Measurements from ENCODE around the gene ADAMTSL4. TPM values are rescaled to one million over a fixed set of nuclear protein-coding genes. Genes with fewer than 3 reads are reported as not detected.

The ADAMTSL4 gene
- total RNA-seq, 8 experiments from 2014 or later: 0.75 to 45.8 (median 4.9) TPM

GRCh38 chr1:150537732-150538684, 11.2 kb upstream of the ADAMTSL4 start:
- 40 to 78% (median 58%) methylated on average over 1 to 12 of the region's 17 CpGs; no CpG with 5 or more reads in 2 of the 10 experiments for WGBS, 10 experiments
- in situ Hi-C loops (cut with MboI; ENCODE audit: low pct_unique_long_range_greater_than_20kb in 2 of 9, low sequenced_read_pairs in 9 of 9, unreplicated experiment in 9 of 9): no loop called here
- peak in 5 of 8 experiments; percentile 15 to 98 (median 65) for ATAC-seq (replicated peaks in 6 of 8)

GRCh38 chr1:150543500-150544143, 5.6 kb upstream of the ADAMTSL4 start:
- H3K4me3 ChIP-seq: no peak overlapping the region
- ATAC-seq (replicated peaks in 6 of 8): peak in 4 of 8 experiments; percentile 8 to 70 (median 36)
- H3K27ac ChIP-seq: no peak overlapping the region
- WGBS, 10 experiments: 20 to 87% (median 45%) methylated on average over 1 to 13 of the region's 13 CpGs
- peaks cover 0 to 7% of the 10 kb centered on the region in 2 donors for H3K4me1 ChIP-seq (replicated peaks in 1 of 2)
- in situ Hi-C loops (cut with MboI; ENCODE audit: low pct_unique_long_range_greater_than_20kb in 2 of 9, low sequenced_read_pairs in 9 of 9, unreplicated experiment in 9 of 9): no loop called here

More at GRCh38 chr1:150537732-150538684, 11.2 kb upstream of the ADAMTSL4 start:
- Histone ChIP-seq H3K27ac (no peak overlapping the region), H3K4me1 (replicated peaks in 1 of 2) (no peaks in the 10 kb centered on the region), H3K4me3 (no peak overlapping the region)

GRCh38 chr1:150544204-150544603, 5.0 kb upstream of the ADAMTSL4 start:
- Histone ChIP-seq H3K4me1 (replicated peaks in 1 of 2) (peaks cover 0 to 7% of the 10 kb centered on the region in 2 donors), H3K27ac (no peak overlapping the region), H3K4me3 (no peak overlapping the region)
- ATAC-seq (replicated peaks in 6 of 8): peak in 1 of 8 experiments; percentile 7
- in situ Hi-C loops (cut with MboI; ENCODE audit: low pct_unique_long_range_greater_than_20kb in 2 of 9, low sequenced_read_pairs in 9 of 9, unreplicated experiment in 9 of 9): no loop called here
- 19 to 93% (median 80%) methylated on average over 1 to 3 of the region's 3 CpGs; no CpG with 5 or more reads in 1 of the 10 experiments for WGBS, 10 experiments

GRCh38 chr1:150545486-150546032, 3.6 kb upstream of the ADAMTSL4 start:
- in situ Hi-C loops (cut with MboI; ENCODE audit: low pct_unique_long_range_greater_than_20kb in 2 of 9, low sequenced_read_pairs in 9 of 9, unreplicated experiment in 9 of 9): no loop called here
- H3K27ac ChIP-seq: no peak overlapping the region
- no peak overlapping the region for H3K4me3 ChIP-seq
- no peak for ATAC-seq (replicated peaks in 6 of 8)
- H3K4me1 ChIP-seq (replicated peaks in 1 of 2): peaks cover 0 to 7% of the 10 kb centered on the region in 2 donors
- 67 to 100% (median 94%) methylated on average over 1 to 6 of the region's 6 CpGs; no CpG with 5 or more reads in 2 of the 10 experiments for WGBS, 10 experiments

GRCh38 chr1:150546294-150546937, 2.8 kb upstream of the ADAMTSL4 start:
- Histone ChIP-seq H3K27ac (no peak overlapping the region), H3K4me1 (replicated peaks in 1 of 2) (peaks cover 0 to 7% of the 10 kb centered on the region in 2 donors), H3K4me3 (no peak overlapping the region)
- in situ Hi-C loops (cut with MboI; ENCODE audit: low pct_unique_long_range_greater_than_20kb in 2 of 9, low sequenced_read_pairs in 9 of 9, unreplicated experiment in 9 of 9): no loop called here
- WGBS, 10 experiments: 77 to 100% (median 89%) methylated on average over 1 to 15 of the region's 16 CpGs
- ATAC-seq (replicated peaks in 6 of 8): no peak

- H3K4me3 ChIP-seq: peak overlapping the region; percentile 35 to 48 (median 39)
- no peak for ATAC-seq (replicated peaks in 6 of 8)
- peaks cover 0 to 15% of the 10 kb centered on the region in 2 donors for H3K4me1 ChIP-seq (replicated peaks in 1 of 2)
- WGBS, 10 experiments: 31 to 100% (median 80%) methylated on average over 1 to 4 of the region's 4 CpGs; no CpG with 5 or more reads in 2 of the 10 experiments
- in situ Hi-C loops (cut with MboI; ENCODE audit: low pct_unique_long_range_greater_than_20kb in 2 of 9, low sequenced_read_pairs in 9 of 9, unreplicated experiment in 9 of 9): no loop called here
- H3K27ac ChIP-seq: no peak overlapping the region
These were observed 930 bp upstream of the ADAMTSL4 start for GRCh38 chr1:150548324-150548631.

- in situ Hi-C loops (cut with MboI; ENCODE audit: low pct_unique_long_range_greater_than_20kb in 2 of 9, low sequenced_read_pairs in 9 of 9, unreplicated experiment in 9 of 9): loop anchor here in 1 of 9 experiments (25.0 kb wide), 1 partner anchor 87 kb away; no protein-coding TSS in a partner anchor
- H3K4me3 ChIP-seq: peak overlapping the region; percentile 35 to 48 (median 39)
- no peak overlapping the region for H3K27ac ChIP-seq
- 57 to 100% (median 72%) methylated on average over 1 to 15 of the region's 43 CpGs; no CpG with 5 or more reads in 6 of the 10 experiments for WGBS, 10 experiments
- ATAC-seq (replicated peaks in 6 of 8): peak in 2 of 8 experiments; percentile 1
- H3K4me1 ChIP-seq (replicated peaks in 1 of 2): peaks cover 0 to 8% of the 10 kb centered on the region in 2 donors
These were observed 451 bp downstream of the ADAMTSL4 start for GRCh38 chr1:150549496-150550221.

- peak in 2 of 8 experiments; percentile 4 to 8 for ATAC-seq (replicated peaks in 6 of 8)
- H3K27ac ChIP-seq: no peak overlapping the region
- peaks cover 0 to 8% of the 10 kb centered on the region in 2 donors for H3K4me1 ChIP-seq (replicated peaks in 1 of 2)
- 67 to 86% (median 78%) methylated on average over 1 to 5 of the region's 22 CpGs; no CpG with 5 or more reads in 5 of the 10 experiments for WGBS, 10 experiments
- in situ Hi-C loops (cut with MboI; ENCODE audit: low pct_unique_long_range_greater_than_20kb in 2 of 9, low sequenced_read_pairs in 9 of 9, unreplicated experiment in 9 of 9): loop anchor here in 1 of 9 experiments (25.0 kb wide), 1 partner anchor 88 kb away; no protein-coding TSS in a partner anchor
- no peak overlapping the region for H3K4me3 ChIP-seq
These were observed 1.2 kb downstream of the ADAMTSL4 start for GRCh38 chr1:150550222-150551050.

GRCh38 chr1:150551051-150551783, 2.0 kb downstream of the ADAMTSL4 start:
- H3K27ac ChIP-seq: no peak overlapping the region
- H3K4me3 ChIP-seq: no peak overlapping the region
- peaks cover 0 to 8% of the 10 kb centered on the region in 2 donors for H3K4me1 ChIP-seq (replicated peaks in 1 of 2)
- ATAC-seq (replicated peaks in 6 of 8): no peak
- WGBS, 10 experiments: 40 to 100% (median 93%) methylated on average over 1 to 10 of the region's 11 CpGs; no CpG with 5 or more reads in 1 of the 10 experiments
- in situ Hi-C loops (cut with MboI; ENCODE audit: low pct_unique_long_range_greater_than_20kb in 2 of 9, low sequenced_read_pairs in 9 of 9, unreplicated experiment in 9 of 9): loop anchor here in 1 of 9 experiments (25.0 kb wide), 1 partner anchor 89 kb away; no protein-coding TSS in a partner anchor

- peaks cover 0 to 8% of the 10 kb centered on the region in 2 donors for H3K4me1 ChIP-seq (replicated peaks in 1 of 2)
- no peak overlapping the region for H3K4me3 ChIP-seq
- ATAC-seq (replicated peaks in 6 of 8): no peak
- 14 to 80% (median 22%) methylated on average over 1 of the region's 1 CpG; no CpG with 5 or more reads in 7 of the 10 experiments for WGBS, 10 experiments
- in situ Hi-C loops (cut with MboI; ENCODE audit: low pct_unique_long_range_greater_than_20kb in 2 of 9, low sequenced_read_pairs in 9 of 9, unreplicated experiment in 9 of 9): loop anchor here in 1 of 9 experiments (25.0 kb wide), 1 partner anchor 89 kb away; no protein-coding TSS in a partner anchor
- no peak overlapping the region for H3K27ac ChIP-seq
These were observed 2.5 kb downstream of the ADAMTSL4 start for GRCh38 chr1:150551784-150552127.
